Activated naive CD8-positive, alpha-beta T cell (primary cell): ENCODE measurements around the gene NLRP8.
"Not testable (repeated sequence)": the region's sequence is repeated elsewhere in the genome, so short reads cannot be mapped to it uniquely, and the experiment has no call there.

Experiments used
- H3K27ac Mint-ChIP-seq: one replicate; pipeline ENCODE4 v1.8.0; 2021; ENCODE audit warnings: mixed read lengths
- H3K27me3 Mint-ChIP-seq: one replicate; pipeline ENCODE4 v1.8.0; 2021; ENCODE audit warnings: mixed read lengths
- H3K36me3 Mint-ChIP-seq: one replicate; pipeline ENCODE4 v1.8.0; 2021; ENCODE audit warnings: mixed read lengths
- H3K4me1 Mint-ChIP-seq: one replicate; pipeline ENCODE4 v1.8.0; 2021; ENCODE audit warnings: low read depth, mixed read lengths
- H3K4me3 Mint-ChIP-seq: one replicate; pipeline ENCODE4 v1.8.0; 2021; ENCODE audit warnings: mild to moderate bottlenecking, mixed read lengths
- H3K9me3 Mint-ChIP-seq: one replicate; pipeline ENCODE4 v1.8.0; 2021; ENCODE audit warnings: low read depth, mixed read lengths

The NLRP8 gene

GRCh38 chr19:55939206-55939605, 8.4 kb upstream of the NLRP8 start:
- Mint-ChIP-seq H3K4me1 (no peaks in the 10 kb centered on the region), H3K4me3 (no peak overlapping the region), H3K27me3 (peaks cover 2% of the 10 kb centered on the region), H3K9me3 (peaks cover 16% of the 10 kb centered on the region), H3K27ac (no peak overlapping the region), H3K36me3 (peaks cover 3% of the 10 kb centered on the region)

GRCh38 chr19:55940306-55940705, 7.3 kb upstream of the NLRP8 start:
- Mint-ChIP-seq H3K4me1 (no peaks in the 10 kb centered on the region), H3K4me3 (no peak overlapping the region), H3K9me3 (peaks cover 16% of the 10 kb centered on the region)

GRCh38 chr19:55950566-55950965, 2.9 kb downstream of the NLRP8 start:
- not testable (repeated sequence) for H3K36me3 Mint-ChIP-seq, H3K9me3 Mint-ChIP-seq, H3K27me3 Mint-ChIP-seq, H3K27ac Mint-ChIP-seq, H3K4me3 Mint-ChIP-seq, H3K4me1 Mint-ChIP-seq

More at GRCh38 chr19:55940306-55940705, 7.3 kb upstream of the NLRP8 start:
- Mint-ChIP-seq H3K27ac (no peak overlapping the region), H3K36me3 (peaks cover 3% of the 10 kb centered on the region), H3K27me3 (peaks cover 2% of the 10 kb centered on the region)

GRCh38 chr19:55956431-55956830, 8.8 kb downstream of the NLRP8 start:
- no peaks in the 10 kb centered on the region for H3K4me1 Mint-ChIP-seq
- H3K27me3 Mint-ChIP-seq, result no peaks in the 10 kb centered on the region
- H3K9me3 Mint-ChIP-seq, result no peaks in the 10 kb centered on the region
- no peaks in the 10 kb centered on the region for H3K36me3 Mint-ChIP-seq
- H3K27ac Mint-ChIP-seq, result no peak overlapping the region
- H3K4me3 Mint-ChIP-seq, result no peak overlapping the region

GRCh38 chr19:55958356-55958755, 10.7 kb downstream of the NLRP8 start:
- no peaks in the 10 kb centered on the region for H3K36me3 Mint-ChIP-seq
- no peaks in the 10 kb centered on the region for H3K9me3 Mint-ChIP-seq
- no peak overlapping the region for H3K27ac Mint-ChIP-seq
- H3K4me1 Mint-ChIP-seq, result no peaks in the 10 kb centered on the region
- no peak overlapping the region for H3K4me3 Mint-ChIP-seq
- no peaks in the 10 kb centered on the region for H3K27me3 Mint-ChIP-seq

- no peaks in the 10 kb centered on the region for H3K27me3 Mint-ChIP-seq
- H3K4me3 Mint-ChIP-seq, result no peak overlapping the region
- H3K4me1 Mint-ChIP-seq, result no peaks in the 10 kb centered on the region
- H3K9me3 Mint-ChIP-seq, result no peaks in the 10 kb centered on the region
- no peaks in the 10 kb centered on the region for H3K36me3 Mint-ChIP-seq
- no peak overlapping the region for H3K27ac Mint-ChIP-seq
Measured at GRCh38 chr19:55959996-55960675, 12.5 kb downstream of the NLRP8 start.

- Mint-ChIP-seq H3K4me1 (no peaks in the 10 kb centered on the region), H3K9me3 (peaks cover under 1% of the 10 kb centered on the region), H3K4me3 (no peak overlapping the region), H3K36me3 (no peaks in the 10 kb centered on the region), H3K27ac (no peak overlapping the region), H3K27me3 (no peaks in the 10 kb centered on the region)
Measured at GRCh38 chr19:55962186-55962585, 14.6 kb downstream of the NLRP8 start.

GRCh38 chr19:55973982-55974381, 26.4 kb downstream of the NLRP8 start:
- Mint-ChIP-seq H3K36me3 (no peaks in the 10 kb centered on the region), H3K4me1 (no peaks in the 10 kb centered on the region), H3K4me3 (no peak overlapping the region), H3K27me3 (peaks cover 19% of the 10 kb centered on the region), H3K27ac (no peak overlapping the region), H3K9me3 (peaks cover 23% of the 10 kb centered on the region)

- no peak overlapping the region for H3K27ac Mint-ChIP-seq
- H3K4me3 Mint-ChIP-seq, result no peak overlapping the region
- peaks cover 2% of the 10 kb centered on the region for H3K36me3 Mint-ChIP-seq
- H3K4me1 Mint-ChIP-seq, result no peaks in the 10 kb centered on the region
- H3K9me3 Mint-ChIP-seq, result peaks cover 13% of the 10 kb centered on the region
- H3K27me3 Mint-ChIP-seq, result peaks cover 8% of the 10 kb centered on the region
Measured at GRCh38 chr19:55980415-55980814, 32.8 kb downstream of the NLRP8 start.

GRCh38 chr19:55985254-55985653, 37.6 kb downstream of the NLRP8 start:
- no peak overlapping the region for H3K27ac Mint-ChIP-seq
- peaks cover 2% of the 10 kb centered on the region for H3K27me3 Mint-ChIP-seq
- H3K4me3 Mint-ChIP-seq, result no peak overlapping the region
- H3K4me1 Mint-ChIP-seq, result no peaks in the 10 kb centered on the region
- H3K9me3 Mint-ChIP-seq, result no peaks in the 10 kb centered on the region
- H3K36me3 Mint-ChIP-seq, result no peaks in the 10 kb centered on the region

- no peak within 1 kb of the TSS for H3K4me3 Mint-ChIP-seq
- H3K9me3 Mint-ChIP-seq, result no peaks in the 10 kb centered on the region
- peaks cover under 1% of the 10 kb centered on the region for H3K27me3 Mint-ChIP-seq
- H3K36me3 Mint-ChIP-seq, result no peaks in the 10 kb centered on the region
- H3K27ac Mint-ChIP-seq, result no peak within 1 kb of the TSS
- no peaks in the 10 kb centered on the region for H3K4me1 Mint-ChIP-seq
Measured at GRCh38 chr19:55986487-55986886, 38.9 kb downstream of the NLRP8 start, which contains the start of gene NLRP5. NLRP5 (plus strand) TSS chr19:55986775.

GRCh38 chr19:55990831-55991230, 43.2 kb downstream of the NLRP8 start:
- peaks cover 3% of the 10 kb centered on the region for H3K27me3 Mint-ChIP-seq
- H3K27ac Mint-ChIP-seq, result no peak overlapping the region
- peaks cover 3% of the 10 kb centered on the region for H3K36me3 Mint-ChIP-seq
- no peak overlapping the region for H3K4me3 Mint-ChIP-seq
- peaks cover 9% of the 10 kb centered on the region for H3K9me3 Mint-ChIP-seq
- H3K4me1 Mint-ChIP-seq, result no peaks in the 10 kb centered on the region

- peaks cover 9% of the 10 kb centered on the region for H3K9me3 Mint-ChIP-seq
- no peak overlapping the region for H3K27ac Mint-ChIP-seq
- H3K4me1 Mint-ChIP-seq, result no peaks in the 10 kb centered on the region
- peaks cover 3% of the 10 kb centered on the region for H3K27me3 Mint-ChIP-seq
- H3K4me3 Mint-ChIP-seq, result no peak overlapping the region
- peaks cover 3% of the 10 kb centered on the region for H3K36me3 Mint-ChIP-seq
Measured at GRCh38 chr19:55993492-55993891, 45.9 kb downstream of the NLRP8 start.

GRCh38 chr19:56014765-56015164, 67.1 kb downstream of the NLRP8 start:
- Mint-ChIP-seq H3K36me3 (no peaks in the 10 kb centered on the region), H3K4me1 (no peaks in the 10 kb centered on the region), H3K27ac (no peak overlapping the region), H3K9me3 (peaks cover 18% of the 10 kb centered on the region), H3K27me3 (no peaks in the 10 kb centered on the region), H3K4me3 (no peak overlapping the region)

GRCh38 chr19:56015756-56016155, 68.1 kb downstream of the NLRP8 start:
- H3K9me3 Mint-ChIP-seq, result peaks cover 18% of the 10 kb centered on the region
- no peak overlapping the region for H3K27ac Mint-ChIP-seq
- H3K27me3 Mint-ChIP-seq, result no peaks in the 10 kb centered on the region
- no peak overlapping the region for H3K4me3 Mint-ChIP-seq
- no peaks in the 10 kb centered on the region for H3K36me3 Mint-ChIP-seq
- H3K4me1 Mint-ChIP-seq, result no peaks in the 10 kb centered on the region

- peaks cover 12% of the 10 kb centered on the region for H3K9me3 Mint-ChIP-seq
- not testable (repeated sequence) for H3K4me3 Mint-ChIP-seq, H3K27me3 Mint-ChIP-seq, H3K36me3 Mint-ChIP-seq, H3K4me1 Mint-ChIP-seq, H3K27ac Mint-ChIP-seq
Measured at GRCh38 chr19:56019325-56019724, 71.7 kb downstream of the NLRP8 start.
